Keratinocyte (primary cell): ENCODE data around the gene CRTAP.

Experiments
- CTCF ChIP-seq, 3 experiments: IDR thresholded peaks in 1 of 3; conservative IDR thresholded peaks in 1 of 3; optimal IDR thresholded peaks in 1 of 3; 2 replicates in 2 of 3; 3 replicates in 1 of 3; pipeline versions ENCODE3 to v1.5.1; 2011; ENCODE audit warnings: low read length in 3 of 3, mild to moderate bottlenecking in 3 of 3, moderate library complexity in 2 of 3, control low read depth in 1 of 3, inconsistent platforms in 1 of 3; ENCODE audit not compliant: insufficient read depth in 2 of 3; ENCODE audit errors: extremely low read depth in 1 of 3
- EZH2 ChIP-seq: IDR thresholded peaks from one replicate; pipeline ENCODE4 v1.6.1; 2012; ENCODE audit warnings: inconsistent platforms, mild to moderate bottlenecking, low read length, moderate library complexity

GRCh38 chr3:33173103-33173502 is 59.3 kb downstream of the CRTAP start:
- TF ChIP-seq CTCF (optimal IDR thresholded peaks at IDR 0.05 in 1 of 3, IDR thresholded peaks at IDR 0.05 in 1 of 3, conservative IDR thresholded peaks at IDR 0.05 in 1 of 3; ENCODE audit: extremely low read depth in 1 of 3, insufficient read depth in 2 of 3, low read length in 3 of 3), result no peak
- TF ChIP-seq EZH2, result no peak
